HepG2 (cell line): ENCODE measurements around the gene ADRM1. TPM values are rescaled to one million over a fixed set of nuclear protein-coding genes. Genes with fewer than 3 reads are reported as not detected.

Source experiments
- ATF6 ChIP-seq: sonication (generic); formaldehyde crosslinking; conservative IDR thresholded peaks from 2 replicates; pipeline ENCODE4 v1.4.0; 2020; ENCODE audit warnings: missing genetic modification reagents
- DNMT1 ChIP-seq: sonication (generic); formaldehyde crosslinking; IDR thresholded peaks from 2 replicates; pipeline ENCODE4 v1.5.1; 2020; ENCODE audit warnings: mild to moderate bottlenecking, missing genetic modification reagents
- DZIP1 ChIP-seq: sonication (generic); formaldehyde crosslinking; IDR thresholded peaks from 2 replicates; pipeline ENCODE4 v1.5.0; 2020; ENCODE audit warnings: mild to moderate bottlenecking, missing genetic modification reagents
- EED ChIP-seq: sonication (generic); formaldehyde crosslinking; IDR thresholded peaks from 2 replicates; pipeline ENCODE4 v1.5.0; 2020; ENCODE audit warnings: mild to moderate bottlenecking, missing genetic modification reagents
- FOXK2 ChIP-seq: fragments of 450-650 bp; IDR thresholded peaks from 2 replicates; pipeline ENCODE4 v1.6.1; 2016
- MLX ChIP-seq: IDR thresholded peaks from 2 replicates; pipeline ENCODE4 v1.6.1; 2016
- SPEN ChIP-seq: sonication (generic); formaldehyde crosslinking; IDR thresholded peaks from 2 replicates; pipeline ENCODE4 v1.5.1; 2020; ENCODE audit warnings: low read depth, mild to moderate bottlenecking, missing genetic modification reagents
- TGIF2 ChIP-seq: IDR thresholded peaks from 2 replicates; pipeline ENCODE4 v1.6.1; 2016; ENCODE audit warnings: control low read depth, missing compliant biosample characterization
- ZHX2 ChIP-seq, 2 experiments: sonication (generic) in 1 of 2; formaldehyde crosslinking in 1 of 2; IDR thresholded peaks; 2 replicates each; pipeline versions ENCODE4 v1.6.1 to v1.9.0; 2014 to 2022; ENCODE audit warnings: antibody characterized with exemption in 1 of 2, borderline replicate concordance in 1 of 2, inconsistent platforms in 1 of 2, low read depth in 1 of 2, missing genetic modification reagents in 1 of 2
- ZNF816 ChIP-seq: sonication (generic); formaldehyde crosslinking; IDR thresholded peaks from 2 replicates; pipeline ENCODE4 v1.8.0; 2022; ENCODE audit warnings: missing genetic modification reagents, mild to moderate bottlenecking, borderline replicate concordance
- ZSCAN31 ChIP-seq: sonication (generic); formaldehyde crosslinking; IDR thresholded peaks from 2 replicates; pipeline ENCODE4 v1.5.0; 2020; ENCODE audit warnings: low read depth, mild to moderate bottlenecking, missing genetic modification reagents
- polyA plus RNA-seq, 8 experiments: library from polyadenylated mRNA; depleted of rRNA in 3 of 8; stranded (reverse) in 7 of 8; unstranded in 1 of 8; fragments of >200 nt; fragmentation: Illumina TruSeq in 4 of 8; extraction: Trizol in 4 of 8; gene quantifications; 2 replicates each; pipeline versions ENCODE4 v1.2.1 to v1.2.3, GENCODE V29; 2011 to 2016; ENCODE audit warnings: low read depth in 4 of 8, missing spikeins in 1 of 8, mixed read lengths in 1 of 8; ENCODE audit not compliant: insufficient read depth in 1 of 8
- total RNA-seq, 5 experiments: library from RNA; depleted of rRNA; stranded (reverse); fragments of >200 nt; fragmentation: Illumina TruSeq; extraction: Trizol; gene quantifications; 2 replicates each; pipeline ENCODE4 v1.2.3, GENCODE V29; 2016; ENCODE audit warnings: low read depth in 1 of 5

Gene ADRM1
- total and polyA plus RNA-seq, 2 of the 13 experiments (the other 11 are each of a cell fraction or from before 2014, with no cell fraction given) = 92.9 to 154 TPM

- no peak for TF ChIP-seq ZHX2 (IDR thresholded peaks at IDR 0.05; ENCODE audit: low read depth)
- TF ChIP-seq ZHX2 (CRISPR knock-in tag; IDR thresholded peaks at IDR 0.05; ENCODE audit: borderline replicate concordance) = no peak
- no peak for TF ChIP-seq FOXK2
- no peak for TF ChIP-seq MLX (CRISPR knock-in tag)
- TF ChIP-seq DZIP1 (CRISPR knock-in tag) = peak; percentile 72; the same call in 1 of the 2 replicates
- TF ChIP-seq SPEN (CRISPR knock-in tag) = peak; percentile 34; the same call in 1 of the 2 replicates
- no peak for TF ChIP-seq TGIF2 (CRISPR knock-in tag)
- TF ChIP-seq ZNF816 (CRISPR knock-in tag) = no peak
- TF ChIP-seq ZSCAN31 (CRISPR knock-in tag) = no peak
- TF ChIP-seq ATF6 (CRISPR knock-in tag) = no peak
- TF ChIP-seq DNMT1 = 0 out of 2 replicates have a peak, but pooled peaks have one; percentile 18
- TF ChIP-seq EED (CRISPR knock-in tag) = 0 out of 2 replicates have a peak, but pooled peaks have one; percentile 35
Measured at GRCh38 chr20:62291251-62292066, 11.3 kb upstream of the ADRM1 start (continued).
